HT-29 (cell line): Measurements from ENCODE around the gene ASIC3. TPM values are rescaled to one million over a fixed set of nuclear protein-coding genes. Genes with fewer than 3 reads are reported as not detected.

Experiments
- DNase-seq: peaks from one replicate; pipeline ENCODE4 v3.0.0-alpha.2; 2015; ENCODE audit warnings: low spot score
- total RNA-seq: library from RNA; depleted of rRNA; stranded (reverse); fragments of >200 nt; shearing (Covaris generic); gene quantifications from 2 replicates; pipeline ENCODE4 v1.2.3, GENCODE V29; 2014

ASIC3 gene
- total RNA-seq, 1 experiment from 2014 or later: 2.2 TPM

- no peak for DNase-seq
Observed at GRCh38 chr7:151070574-151070960, 22.2 kb downstream of the ASIC3 start.

GRCh38 chr7:151071032-151071866, 22.9 kb downstream of the ASIC3 start:
- no peak for DNase-seq

GRCh38 chr7:151073990-151074389, 25.7 kb downstream of the ASIC3 start:
- no peak for DNase-seq

- no peak for DNase-seq
Observed at GRCh38 chr7:151074817-151075661, 26.7 kb downstream of the ASIC3 start.

- DNase-seq: no peak
Observed at GRCh38 chr7:151075662-151075971, 27.3 kb downstream of the ASIC3 start.

GRCh38 chr7:151075978-151076426, 27.7 kb downstream of the ASIC3 start:
- no peak for DNase-seq

- peak; percentile 69 for DNase-seq
Observed at GRCh38 chr7:151076863-151077704, 28.8 kb downstream of the ASIC3 start.

GRCh38 chr7:151077705-151078232, 29.4 kb downstream of the ASIC3 start:
- DNase-seq: no peak

- peak; percentile 8 for DNase-seq
Observed at GRCh38 chr7:151078233-151079040, 30.1 kb downstream of the ASIC3 start.

- no peak for DNase-seq
Observed at GRCh38 chr7:151079199-151079910, 31.0 kb downstream of the ASIC3 start.

- peak; percentile 48 for DNase-seq
Observed at GRCh38 chr7:151080067-151080521, 31.8 kb downstream of the ASIC3 start.

GRCh38 chr7:151080522-151081169, 32.3 kb downstream of the ASIC3 start, which contains the start of gene FASTK:
Gene FASTK, minus strand, starts transcription at chr7:151080809. Its CDS starts 43 bp downstream, at chr7:151080766.
- peak; percentile 98 for DNase-seq

GRCh38 chr7:151081170-151082101, 33.1 kb downstream of the ASIC3 start:
- DNase-seq: peak; percentile 79

- peak; percentile 52 for DNase-seq
Observed at GRCh38 chr7:151082141-151083070, 34.1 kb downstream of the ASIC3 start.

- peak; percentile 72 for DNase-seq
Observed at GRCh38 chr7:151083071-151083823, 34.9 kb downstream of the ASIC3 start, which contains the start of gene TMUB1. Gene TMUB1, minus strand, starts transcription at chr7:151083493. Its CDS starts 930 bp downstream, at chr7:151082563.

GRCh38 chr7:151083824-151084160, 35.5 kb downstream of the ASIC3 start:
- no peak for DNase-seq
